Cardiac fibroblast (primary cell): ENCODE results near the gene ARHGEF38.
"Not testable (repeated sequence)": the region's sequence is repeated elsewhere in the genome, so short reads cannot be mapped to it uniquely, and the experiment has no call there.

Experiments used
- DNase-seq, 2 donors: peaks; one replicate each; pipeline versions ENCODE4 v3.0.0 to v3.0.0-alpha.2; 2010; ENCODE audit warnings: low read depth in 2 of 2
- H3K4me3 ChIP-seq, 2 donors: replicated peaks in 1 of 2; 1 replicate in 1 of 2; 2 replicates in 1 of 2; pipeline ENCODE4 v1.5.1; 2011; ENCODE audit warnings: low read depth in 2 of 2, low read length in 2 of 2, mild to moderate bottlenecking in 2 of 2, moderate library complexity in 1 of 2
- CTCF ChIP-seq: IDR thresholded peaks from one replicate; pipeline ENCODE4 v1.5.1; 2011; ENCODE audit warnings: low read depth, mild to moderate bottlenecking, low read length, inconsistent platforms

The ARHGEF38 gene

GRCh38 chr4:105674011-105674410 lies 121.6 kb downstream of the ARHGEF38 start:
- H3K4me3 ChIP-seq, result no peak overlapping the region
- DNase-seq, result no peak
- no peak for TF ChIP-seq CTCF

- no peak for DNase-seq
- H3K4me3 ChIP-seq, result no peak overlapping the region
- TF ChIP-seq CTCF, result no peak
Observed at GRCh38 chr4:105677709-105678108, 125.3 kb downstream of the ARHGEF38 start.

- no peak overlapping the region for H3K4me3 ChIP-seq
- peak in 1 of 2 donors; percentile 10 for DNase-seq
- TF ChIP-seq CTCF, result no peak
Observed at GRCh38 chr4:105679186-105679585, 126.8 kb downstream of the ARHGEF38 start.

GRCh38 chr4:105683038-105683437 lies 130.6 kb downstream of the ARHGEF38 start:
- no peak overlapping the region for H3K4me3 ChIP-seq
- no peak for DNase-seq
- no peak for TF ChIP-seq CTCF

GRCh38 chr4:105686571-105686970 lies 134.2 kb downstream of the ARHGEF38 start:
- no peak for DNase-seq
- TF ChIP-seq CTCF, result no peak
- no peak overlapping the region for H3K4me3 ChIP-seq

GRCh38 chr4:105694812-105695211 lies 142.4 kb downstream of the ARHGEF38 start:
- not testable (repeated sequence) for H3K4me3 ChIP-seq, DNase-seq

GRCh38 chr4:105695832-105696231 lies 143.4 kb downstream of the ARHGEF38 start:
- DNase-seq, H3K4me3 ChIP-seq: not testable (repeated sequence)

- no peak for TF ChIP-seq CTCF
- DNase-seq, result no peak
- H3K4me3 ChIP-seq, result no peak overlapping the region
Observed at GRCh38 chr4:105698607-105699006, 146.2 kb downstream of the ARHGEF38 start.
